ENCODE data around the gene CYP4F12. TPM values are rescaled to one million over a fixed set of nuclear protein-coding genes. Genes with fewer than 3 reads are reported as not detected.
"Not testable (repeated sequence)": the region's sequence is repeated elsewhere in the genome, so short reads cannot be mapped to it uniquely, and the experiment has no call there.

The CYP4F12 gene
- total RNA-seq, 1 donor from 2014 or later = not detected

- H3K27ac Mint-ChIP-seq = no peak overlapping the region
- DNase-seq (ENCODE audit: low spot score) = no peak
- H3K36me3 Mint-ChIP-seq (ENCODE audit: low read depth) = no peaks in the 10 kb centered on the region
- no peaks in the 10 kb centered on the region for H3K27me3 Mint-ChIP-seq (ENCODE audit: insufficient read depth)
- intact Hi-C loops (cut with micrococcal nuclease) = no loop called here
- no peaks in the 10 kb centered on the region for H3K9me3 Mint-ChIP-seq
- H3K4me3 Mint-ChIP-seq = no peak overlapping the region
- H3K4me1 Mint-ChIP-seq (ENCODE audit: low read depth) = no peaks in the 10 kb centered on the region
Measured at GRCh38 chr19:15666883-15667282, 6.0 kb upstream of the CYP4F12 start.

- Mint-ChIP-seq H3K27ac (no peak overlapping the region), H3K4me1 (ENCODE audit: low read depth) (no peaks in the 10 kb centered on the region), H3K36me3 (ENCODE audit: low read depth) (no peaks in the 10 kb centered on the region)
Measured at GRCh38 chr19:15669440-15669839, 3.4 kb upstream of the CYP4F12 start.

GRCh38 chr19:15669891-15670290 lies 3.0 kb upstream of the CYP4F12 start:
- Mint-ChIP-seq H3K4me1 (ENCODE audit: low read depth) (no peaks in the 10 kb centered on the region), H3K27me3 (ENCODE audit: insufficient read depth) (no peaks in the 10 kb centered on the region), H3K4me3 (no peak overlapping the region), H3K9me3 (no peaks in the 10 kb centered on the region), H3K27ac (no peak overlapping the region), H3K36me3 (ENCODE audit: low read depth) (no peaks in the 10 kb centered on the region)
- no peak for DNase-seq (ENCODE audit: low spot score)
- intact Hi-C loops (cut with micrococcal nuclease) = no loop called here

More at GRCh38 chr19:15669440-15669839, 3.4 kb upstream of the CYP4F12 start:
- Mint-ChIP-seq H3K27me3 (ENCODE audit: insufficient read depth) (no peaks in the 10 kb centered on the region), H3K4me3 (no peak overlapping the region), H3K9me3 (no peaks in the 10 kb centered on the region)
- DNase-seq (ENCODE audit: low spot score) = no peak
- intact Hi-C loops (cut with micrococcal nuclease) = no loop called here

GRCh38 chr19:15671237-15671821 lies 1.6 kb upstream of the CYP4F12 start:
- no peak for DNase-seq (ENCODE audit: low spot score)
- Mint-ChIP-seq H3K4me3 (no peak overlapping the region), H3K27me3 (ENCODE audit: insufficient read depth) (no peaks in the 10 kb centered on the region), H3K27ac (no peak overlapping the region), H3K9me3 (no peaks in the 10 kb centered on the region), H3K4me1 (ENCODE audit: low read depth) (no peaks in the 10 kb centered on the region), H3K36me3 (ENCODE audit: low read depth) (no peaks in the 10 kb centered on the region)
- intact Hi-C loops (cut with micrococcal nuclease) = no loop called here

GRCh38 chr19:15671891-15672579 lies 852 bp upstream of the CYP4F12 start:
- no peak overlapping the region for H3K4me3 Mint-ChIP-seq
- intact Hi-C loops (cut with micrococcal nuclease) = no loop called here
- no peaks in the 10 kb centered on the region for H3K36me3 Mint-ChIP-seq (ENCODE audit: low read depth)
- H3K27ac Mint-ChIP-seq = no peak overlapping the region
- DNase-seq (ENCODE audit: low spot score) = no peak
- no peaks in the 10 kb centered on the region for H3K4me1 Mint-ChIP-seq (ENCODE audit: low read depth)
- no peaks in the 10 kb centered on the region for H3K9me3 Mint-ChIP-seq
- H3K27me3 Mint-ChIP-seq (ENCODE audit: insufficient read depth) = no peaks in the 10 kb centered on the region

- DNase-seq (ENCODE audit: low spot score) = no peak
- no peak overlapping the region for H3K27ac Mint-ChIP-seq
- no peaks in the 10 kb centered on the region for H3K4me1 Mint-ChIP-seq (ENCODE audit: low read depth)
Measured at GRCh38 chr19:15673176-15673654, 328 bp downstream of the CYP4F12 start.

GRCh38 chr19:15675560-15675959 lies 2.7 kb downstream of the CYP4F12 start:
- intact Hi-C loops (cut with micrococcal nuclease) = no loop called here
- H3K4me3 Mint-ChIP-seq = no peak overlapping the region

More at GRCh38 chr19:15673176-15673654, 328 bp downstream of the CYP4F12 start:
- intact Hi-C loops (cut with micrococcal nuclease) = no loop called here
- Mint-ChIP-seq H3K36me3 (ENCODE audit: low read depth) (peaks cover 1% of the 10 kb centered on the region), H3K27me3 (ENCODE audit: insufficient read depth) (no peaks in the 10 kb centered on the region), H3K9me3 (peaks cover 7% of the 10 kb centered on the region), H3K4me3 (no peak overlapping the region)

GRCh38 chr19:15679089-15679488 lies 6.2 kb downstream of the CYP4F12 start:
- Mint-ChIP-seq H3K4me3 (no peak overlapping the region), H3K9me3 (peaks cover 14% of the 10 kb centered on the region), H3K27ac (no peak overlapping the region), H3K27me3 (ENCODE audit: insufficient read depth) (no peaks in the 10 kb centered on the region), H3K4me1 (ENCODE audit: low read depth) (no peaks in the 10 kb centered on the region), H3K36me3 (ENCODE audit: low read depth) (peaks cover 1% of the 10 kb centered on the region)
- DNase-seq (ENCODE audit: low spot score) = no peak
- intact Hi-C loops (cut with micrococcal nuclease) = no loop called here

More at GRCh38 chr19:15675560-15675959, 2.7 kb downstream of the CYP4F12 start:
- H3K27ac Mint-ChIP-seq = no peak overlapping the region
- H3K9me3 Mint-ChIP-seq = peaks cover 14% of the 10 kb centered on the region
- H3K27me3 Mint-ChIP-seq (ENCODE audit: insufficient read depth) = no peaks in the 10 kb centered on the region
- no peaks in the 10 kb centered on the region for H3K4me1 Mint-ChIP-seq (ENCODE audit: low read depth)
- peaks cover 1% of the 10 kb centered on the region for H3K36me3 Mint-ChIP-seq (ENCODE audit: low read depth)
- no peak for DNase-seq (ENCODE audit: low spot score)

GRCh38 chr19:15679865-15680264 lies 7.0 kb downstream of the CYP4F12 start:
- H3K36me3 Mint-ChIP-seq (ENCODE audit: low read depth); intact Hi-C loops (cut with micrococcal nuclease); H3K4me1 Mint-ChIP-seq (ENCODE audit: low read depth); DNase-seq (ENCODE audit: low spot score); H3K4me3 Mint-ChIP-seq; H3K27me3 Mint-ChIP-seq (ENCODE audit: insufficient read depth); H3K27ac Mint-ChIP-seq: not testable (repeated sequence)
- H3K9me3 Mint-ChIP-seq = peaks cover 14% of the 10 kb centered on the region

- Mint-ChIP-seq H3K27me3 (ENCODE audit: insufficient read depth) (no peaks in the 10 kb centered on the region), H3K4me1 (ENCODE audit: low read depth) (no peaks in the 10 kb centered on the region), H3K36me3 (ENCODE audit: low read depth) (peaks cover 1% of the 10 kb centered on the region), H3K4me3 (no peak overlapping the region), H3K27ac (no peak overlapping the region), H3K9me3 (peaks cover 14% of the 10 kb centered on the region)
- intact Hi-C loops (cut with micrococcal nuclease) = no loop called here
- DNase-seq (ENCODE audit: low spot score) = no peak
Measured at GRCh38 chr19:15680478-15681322, 7.8 kb downstream of the CYP4F12 start.

GRCh38 chr19:15683411-15683810 lies 10.5 kb downstream of the CYP4F12 start:
- H3K27me3 Mint-ChIP-seq (ENCODE audit: insufficient read depth) = no peaks in the 10 kb centered on the region
- H3K36me3 Mint-ChIP-seq (ENCODE audit: low read depth) = no peaks in the 10 kb centered on the region
- intact Hi-C loops (cut with micrococcal nuclease) = no loop called here
- no peak overlapping the region for H3K4me3 Mint-ChIP-seq
- no peak overlapping the region for H3K27ac Mint-ChIP-seq
- H3K9me3 Mint-ChIP-seq = peaks cover 7% of the 10 kb centered on the region
- no peaks in the 10 kb centered on the region for H3K4me1 Mint-ChIP-seq (ENCODE audit: low read depth)
- DNase-seq (ENCODE audit: low spot score) = no peak

- no peaks in the 10 kb centered on the region for H3K36me3 Mint-ChIP-seq (ENCODE audit: low read depth)
- intact Hi-C loops (cut with micrococcal nuclease) = no loop called here
- no peak overlapping the region for H3K27ac Mint-ChIP-seq
Measured at GRCh38 chr19:15684828-15685227, 11.9 kb downstream of the CYP4F12 start.

GRCh38 chr19:15696654-15697194 lies 23.8 kb downstream of the CYP4F12 start:
- H3K36me3 Mint-ChIP-seq (ENCODE audit: low read depth) = no peaks in the 10 kb centered on the region
- no peak overlapping the region for H3K4me3 Mint-ChIP-seq
- no peak for DNase-seq (ENCODE audit: low spot score)

More at GRCh38 chr19:15684828-15685227, 11.9 kb downstream of the CYP4F12 start:
- no peak for DNase-seq (ENCODE audit: low spot score)
- H3K27me3 Mint-ChIP-seq (ENCODE audit: insufficient read depth) = no peaks in the 10 kb centered on the region
- no peak overlapping the region for H3K4me3 Mint-ChIP-seq
- H3K4me1 Mint-ChIP-seq (ENCODE audit: low read depth) = no peaks in the 10 kb centered on the region
- H3K9me3 Mint-ChIP-seq = no peaks in the 10 kb centered on the region

More at GRCh38 chr19:15696654-15697194, 23.8 kb downstream of the CYP4F12 start:
- H3K27me3 Mint-ChIP-seq (ENCODE audit: insufficient read depth) = peaks cover 2% of the 10 kb centered on the region
- no peak overlapping the region for H3K27ac Mint-ChIP-seq
- H3K9me3 Mint-ChIP-seq = no peaks in the 10 kb centered on the region
- intact Hi-C loops (cut with micrococcal nuclease) = no loop called here
- H3K4me1 Mint-ChIP-seq (ENCODE audit: low read depth) = no peaks in the 10 kb centered on the region

Measured in activated T-helper 1 cell treated with anti-CD3 and anti-CD28 coated beads, Interleukin-12 subunit alpha, Interleukin-12 subunit beta, Interleukin-2, Interleukin-4 antibody, amounts not matched to agents 30 ng/mL and 10 ng/mL and 1 ng/mL, durations not matched to agents 14 hours and 24 hours and 36 hours (primary cell).